Spleen (tissue), 7 donors: Measurements from ENCODE around the gene CAMKV.

Source experiments
- CTCF ChIP-seq, 11 experiments: fragments of 200-600 bp in 7 of 11; fragments of 450-650 bp in 4 of 11; sonication (generic) in 4 of 11; IDR thresholded peaks in 8 of 11; conservative IDR thresholded peaks in 3 of 11; 1 replicate in 7 of 11; 2 replicates in 4 of 11; pipeline versions ENCODE4 v1.4.0 to v1.8.0; 2016 to 2021; ENCODE audit warnings: antibody characterized with exemption in 11 of 11, inconsistent platforms in 4 of 11, mild to moderate bottlenecking in 1 of 11
- POLR2A ChIP-seq, 3 donors: fragments of 450-650 bp; IDR thresholded peaks; one replicate each; pipeline ENCODE4 v1.5.1; 2017; ENCODE audit warnings: antibody characterized with exemption in 3 of 3, mild to moderate bottlenecking in 1 of 3
- POLR2AphosphoS5 ChIP-seq, 3 donors: sonication (generic); formaldehyde crosslinking; IDR thresholded peaks; one replicate each; pipeline ENCODE4 v1.5.1; 2017; ENCODE audit warnings: antibody characterized with exemption in 3 of 3
- donor health status: DM: no; HTN: no; CAD: no; lungs with moderate emphysema.
- donor health status: DM: no; HTN: no; CAD: no.
- donor health status: DM: no; HTN: no; CAD: no.

GRCh38 chr3:49902511-49903345 is 33.0 kb upstream of the CAMKV start:
- TF ChIP-seq CTCF (IDR thresholded peaks at IDR 0.05 in 8 of 11, conservative IDR thresholded peaks at IDR 0.05 in 3 of 11) (no peak), POLR2A (IDR thresholded peaks at IDR 0.05) (no peak), POLR2AphosphoS5 (IDR thresholded peaks at IDR 0.05) (no peak)
